Small intestine (tissue), 7 donors: ENCODE measurements around the gene SPACA5B. TPM values are rescaled to one million over a fixed set of nuclear protein-coding genes. Genes with fewer than 3 reads are reported as not detected.
A peak's percentile ranks its signal among the peaks of the same experiment; 100 is the strongest.
"Not testable (repeated sequence)": the region's sequence is repeated elsewhere in the genome, so short reads cannot be mapped to it uniquely, and the experiment has no call there.

Experiments
- DNase-seq, 2 donors: peaks; one replicate each; pipeline versions ENCODE4 v3.0.0 to v3.0.0-alpha.2; 2013
- FAIRE-seq: peaks from 2 replicates; lab custom pipeline; 2012; peaks lifted over from hg19 to GRCh38; lab: Jason Lieb, UNC
- H3K27ac ChIP-seq, 3 donors: one replicate each; pipeline ENCODE4 v1.5.1; 2013; ENCODE audit warnings: low read length in 2 of 3, mild to moderate bottlenecking in 2 of 3, control low read depth in 1 of 3, inconsistent platforms in 1 of 3, low read depth in 1 of 3, moderate library complexity in 1 of 3
- H3K27me3 ChIP-seq, 3 donors: one replicate each; pipeline ENCODE4 v1.6.1; 2013; ENCODE audit warnings: low read length in 3 of 3, inconsistent platforms in 1 of 3; ENCODE audit not compliant: control insufficient read depth in 3 of 3, insufficient read depth in 3 of 3
- H3K36me3 ChIP-seq, 3 donors: one replicate each; pipeline ENCODE4 v1.6.1; 2013; ENCODE audit warnings: low read length in 3 of 3, inconsistent platforms in 1 of 3, low read depth in 1 of 3, mild to moderate bottlenecking in 1 of 3, moderate library complexity in 1 of 3; ENCODE audit not compliant: control insufficient read depth in 3 of 3, insufficient read depth in 2 of 3
- H3K4me1 ChIP-seq, 3 donors: one replicate each; pipeline ENCODE4 v1.6.1; 2013; ENCODE audit warnings: low read length in 2 of 3, inconsistent platforms in 1 of 3, low read depth in 1 of 3, mild to moderate bottlenecking in 1 of 3, moderate library complexity in 1 of 3; ENCODE audit not compliant: control insufficient read depth in 3 of 3, insufficient read depth in 2 of 3
- H3K4me3 ChIP-seq, 3 donors: one replicate each; pipeline ENCODE4 v1.5.1; 2013; ENCODE audit warnings: low read length in 3 of 3, control low read depth in 1 of 3, inconsistent platforms in 1 of 3, low read depth in 1 of 3, mild to moderate bottlenecking in 1 of 3, moderate library complexity in 1 of 3
- H3K9me3 ChIP-seq, 2 donors: one replicate each; pipeline ENCODE4 v1.6.1; 2013; ENCODE audit warnings: low read depth in 1 of 2, low read length in 1 of 2; ENCODE audit not compliant: control insufficient read depth in 2 of 2, insufficient read depth in 1 of 2
- WGBS, 3 donors: extraction: QIAGEN DNeasy Blood & Tissue Kit; methylation state at CpG; one replicate each; pipeline ENCODE4 v1.1.7; 2013; 5-methylcytosine and 5-hydroxymethylcytosine counted together
- polyA plus RNA-seq, 4 donors: library from polyadenylated mRNA; stranded (reverse) in 3 of 4; unstranded in 1 of 4; fragments of 200-250 nt in 3 of 4; fragments of 120-200 nt in 1 of 4; gene quantifications; one replicate each; pipeline versions ENCODE4 v1.2.1 to v1.2.3, GENCODE V29; 2013
- donor health status: healthy with polysubstance abuse.
- donor health status: control.
- donor health status: control.
- donor health status: Bipolar disorder and iron deficiency.
- donor health status: healthy.

The SPACA5B gene
- polyA plus RNA-seq, 4 donors = not detected

- not testable (repeated sequence) for H3K9me3 ChIP-seq, DNase-seq, H3K36me3 ChIP-seq, H3K27ac ChIP-seq, H3K4me3 ChIP-seq, H3K27me3 ChIP-seq, FAIRE-seq, H3K4me1 ChIP-seq
- 68 to 77% (median 76%) methylated on average over 10 of the region's 10 CpGs for WGBS, 3 donors
Observed at GRCh38 chrX:48125286-48125685, 5.1 kb upstream of the SPACA5B start.

- not testable (repeated sequence) for H3K27ac ChIP-seq, H3K4me3 ChIP-seq, H3K4me1 ChIP-seq, H3K27me3 ChIP-seq, H3K9me3 ChIP-seq, DNase-seq, H3K36me3 ChIP-seq, FAIRE-seq
- WGBS, 3 donors = no CpG with 5 or more reads among the region's 2 CpGs
Observed at GRCh38 chrX:48132308-48132844, 1.9 kb downstream of the SPACA5B start.

- WGBS, 3 donors = 94 to 100% (median 96%) methylated on average over 4 to 29 of the region's 33 CpGs
- not testable (repeated sequence) for FAIRE-seq, H3K4me1 ChIP-seq, H3K4me3 ChIP-seq, H3K27me3 ChIP-seq, H3K36me3 ChIP-seq, DNase-seq, H3K9me3 ChIP-seq, H3K27ac ChIP-seq
Observed at GRCh38 chrX:48139076-48139475, 8.7 kb downstream of the SPACA5B start.

GRCh38 chrX:48141810-48142508, 11.5 kb downstream of the SPACA5B start:
- not testable (repeated sequence) for FAIRE-seq, H3K27ac ChIP-seq, H3K4me3 ChIP-seq, H3K27me3 ChIP-seq, DNase-seq, H3K36me3 ChIP-seq, H3K9me3 ChIP-seq, H3K4me1 ChIP-seq
- no CpG with 5 or more reads among the region's 2 CpGs for WGBS, 3 donors

GRCh38 chrX:48142697-48143096, 12.3 kb downstream of the SPACA5B start:
- H3K4me3 ChIP-seq, FAIRE-seq, H3K4me1 ChIP-seq, H3K9me3 ChIP-seq, H3K27me3 ChIP-seq, H3K27ac ChIP-seq, H3K36me3 ChIP-seq: not testable (repeated sequence)
- WGBS, 3 donors = 38 to 66% (median 53%) methylated on average over 8 to 11 of the region's 11 CpGs
- peak in 1 of 2 donors; percentile 21 for DNase-seq

GRCh38 chrX:48153769-48154168, 23.3 kb downstream of the SPACA5B start:
- Histone ChIP-seq H3K27me3 (peaks cover 0 to 1% (median 0%) of the 10 kb centered on the region in 3 donors), H3K4me3 (no peak overlapping the region), H3K36me3 (no peaks in the 10 kb centered on the region), H3K9me3 (no peaks in the 10 kb centered on the region), H3K4me1 (no peaks in the 10 kb centered on the region), H3K27ac (no peak overlapping the region)
- 77 to 87% (median 80%) methylated on average over 10 of the region's 10 CpGs for WGBS, 3 donors
- no peak for DNase-seq
- no peak for FAIRE-seq

GRCh38 chrX:48154796-48155195, 24.4 kb downstream of the SPACA5B start:
- no peak overlapping the region for H3K27ac ChIP-seq
- H3K27me3 ChIP-seq = peaks cover 0 to 1% (median 0%) of the 10 kb centered on the region in 3 donors
- 86 to 95% (median 91%) methylated on average over 2 of the region's 2 CpGs for WGBS, 3 donors
- FAIRE-seq = no peak
- no peaks in the 10 kb centered on the region for H3K9me3 ChIP-seq
- H3K4me1 ChIP-seq = no peaks in the 10 kb centered on the region
- no peaks in the 10 kb centered on the region for H3K36me3 ChIP-seq
- DNase-seq = no peak
- no peak overlapping the region for H3K4me3 ChIP-seq

GRCh38 chrX:48156014-48156413, 25.6 kb downstream of the SPACA5B start:
- no peak overlapping the region for H3K27ac ChIP-seq
- H3K36me3 ChIP-seq = no peaks in the 10 kb centered on the region
- DNase-seq = no peak
- no peak for FAIRE-seq
- no peaks in the 10 kb centered on the region for H3K4me1 ChIP-seq
- WGBS, 3 donors = 89 to 92% (median 92%) methylated on average over 12 of the region's 12 CpGs
- H3K27me3 ChIP-seq = peaks cover 0 to 1% (median 0%) of the 10 kb centered on the region in 3 donors
- H3K9me3 ChIP-seq = no peaks in the 10 kb centered on the region
- H3K4me3 ChIP-seq = no peak overlapping the region
